Renal pelvis (tissue), 4 donors: ENCODE data around the gene PPP4R1. TPM values are rescaled to one million over a fixed set of nuclear protein-coding genes. Genes with fewer than 3 reads are reported as not detected.

Experiments used
- DNase-seq: peaks from one replicate; pipeline ENCODE4 v3.0.0-alpha.2; 2013
- polyA plus RNA-seq, 3 donors: library from polyadenylated mRNA; unstranded; fragments of 120-200 nt; gene quantifications; one replicate each; pipeline ENCODE4 v1.2.1, GENCODE V29; 2013; ENCODE audit not compliant: insufficient read length in 3 of 3

The PPP4R1 gene
- polyA plus RNA-seq, 3 donors = 82.3 to 96.2 (median 93.2) TPM

DNA sequence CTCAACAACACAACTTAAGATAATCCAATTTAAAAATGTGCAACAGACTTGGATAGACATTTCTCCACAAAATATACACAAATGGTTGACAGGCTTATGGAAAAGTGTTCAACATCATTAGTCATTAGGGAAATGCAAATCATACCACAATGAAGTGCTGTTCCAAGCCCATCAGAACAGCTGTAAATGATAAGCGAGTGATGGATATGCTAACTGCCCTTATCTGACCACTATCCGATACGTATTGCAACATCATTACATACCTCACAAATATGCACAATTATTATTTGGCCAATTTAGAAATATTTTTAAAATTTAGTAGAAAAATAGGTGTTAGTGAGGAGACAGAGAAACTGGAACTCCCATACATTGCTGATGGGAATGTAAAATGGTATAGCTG is 62.2 kb downstream of the PPP4R1 start:
- DNase-seq = no peak

GRCh38 chr18:9550429-9550828 is 63.9 kb downstream of the PPP4R1 start:
- DNase-seq = no peak

DNA sequence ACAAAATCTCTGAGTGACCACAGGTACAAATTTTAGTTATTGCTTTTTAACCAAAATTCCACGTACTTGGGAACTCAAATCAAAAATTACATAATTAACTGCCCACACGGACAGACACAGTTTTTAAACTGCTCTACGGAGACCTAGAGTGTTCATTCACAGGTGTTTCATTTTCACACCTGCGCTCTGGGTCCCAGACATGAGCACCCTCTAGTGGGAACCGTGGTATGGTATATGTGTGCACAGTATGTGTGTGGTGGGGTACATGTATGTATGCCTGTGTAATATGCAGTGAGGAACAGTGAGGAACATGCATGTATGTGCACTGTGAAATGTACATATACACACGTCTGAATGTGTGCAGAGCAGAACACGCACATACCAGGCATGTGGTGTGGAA is 65.0 kb downstream of the PPP4R1 start:
- no peak for DNase-seq

GRCh38 chr18:9547782-9548181 is 66.6 kb downstream of the PPP4R1 start:
- DNase-seq = no peak

DNA sequence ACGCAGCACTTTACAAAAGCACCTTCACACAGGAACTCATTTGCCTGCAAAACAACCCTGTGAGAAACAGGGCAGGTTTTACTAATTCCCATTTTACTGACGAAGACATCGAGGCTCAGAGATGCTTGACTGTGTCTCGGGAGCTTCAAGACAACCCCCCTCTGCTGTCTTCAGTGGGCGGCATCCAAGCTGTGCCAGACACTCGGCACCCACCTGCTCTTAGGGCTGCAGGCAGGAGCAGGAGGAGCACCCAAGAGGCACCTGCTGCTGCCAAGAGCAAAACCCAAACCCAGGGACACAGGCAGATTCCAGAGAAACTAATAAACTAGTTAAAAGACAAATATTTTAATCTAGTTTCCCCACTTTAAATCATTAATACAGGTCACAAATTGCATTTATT is 67.9 kb downstream of the PPP4R1 start:
- DNase-seq = no peak

DNA sequence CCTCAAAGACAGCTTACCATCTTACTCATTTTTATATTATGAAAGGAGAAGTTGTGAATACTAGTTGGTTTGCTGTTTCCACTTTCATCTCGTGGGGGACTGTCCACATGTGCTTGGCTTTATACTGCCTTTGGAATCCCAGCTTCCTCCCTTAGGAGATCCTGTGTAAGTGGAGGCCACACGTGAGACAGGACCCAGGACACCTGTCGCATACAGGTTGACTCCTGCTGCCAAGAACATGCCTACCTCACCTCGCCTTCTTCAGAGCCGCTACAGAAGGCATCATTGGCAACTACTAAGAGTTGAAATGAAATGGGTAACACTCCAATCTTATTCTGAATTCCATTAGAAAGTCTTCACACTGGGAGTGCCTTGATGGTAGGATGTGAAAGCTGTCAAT is 69.3 kb downstream of the PPP4R1 start:
- no peak for DNase-seq

- no peak for DNase-seq
These were observed 71.4 kb downstream of the PPP4R1 start for GRCh38 chr18:9542924-9543323.

GRCh38 chr18:9539938-9540337 is 74.4 kb downstream of the PPP4R1 start:
- DNase-seq = no peak

GRCh38 chr18:9539283-9539682 is 75.1 kb downstream of the PPP4R1 start:
- DNase-seq = no peak

DNA sequence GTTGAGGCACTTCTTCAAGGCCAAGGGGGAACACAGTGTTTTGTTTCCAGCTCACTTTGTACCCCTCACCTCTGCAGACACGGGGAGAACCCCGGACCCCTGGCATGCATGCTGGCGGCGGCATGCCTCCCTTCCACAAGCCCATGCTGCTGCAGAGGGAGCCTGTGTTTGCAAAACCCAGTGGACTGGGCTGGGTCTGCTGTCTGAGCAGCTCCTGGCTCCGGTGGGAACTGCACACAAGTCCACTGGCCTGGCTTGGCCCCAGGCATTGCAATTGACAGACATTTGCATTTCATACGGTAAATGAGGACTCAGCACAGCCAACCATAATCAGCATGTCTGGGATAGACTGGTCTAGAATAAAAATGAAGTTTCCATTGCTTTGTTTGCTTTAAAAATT is 76.7 kb downstream of the PPP4R1 start:
- DNase-seq = no peak

DNA sequence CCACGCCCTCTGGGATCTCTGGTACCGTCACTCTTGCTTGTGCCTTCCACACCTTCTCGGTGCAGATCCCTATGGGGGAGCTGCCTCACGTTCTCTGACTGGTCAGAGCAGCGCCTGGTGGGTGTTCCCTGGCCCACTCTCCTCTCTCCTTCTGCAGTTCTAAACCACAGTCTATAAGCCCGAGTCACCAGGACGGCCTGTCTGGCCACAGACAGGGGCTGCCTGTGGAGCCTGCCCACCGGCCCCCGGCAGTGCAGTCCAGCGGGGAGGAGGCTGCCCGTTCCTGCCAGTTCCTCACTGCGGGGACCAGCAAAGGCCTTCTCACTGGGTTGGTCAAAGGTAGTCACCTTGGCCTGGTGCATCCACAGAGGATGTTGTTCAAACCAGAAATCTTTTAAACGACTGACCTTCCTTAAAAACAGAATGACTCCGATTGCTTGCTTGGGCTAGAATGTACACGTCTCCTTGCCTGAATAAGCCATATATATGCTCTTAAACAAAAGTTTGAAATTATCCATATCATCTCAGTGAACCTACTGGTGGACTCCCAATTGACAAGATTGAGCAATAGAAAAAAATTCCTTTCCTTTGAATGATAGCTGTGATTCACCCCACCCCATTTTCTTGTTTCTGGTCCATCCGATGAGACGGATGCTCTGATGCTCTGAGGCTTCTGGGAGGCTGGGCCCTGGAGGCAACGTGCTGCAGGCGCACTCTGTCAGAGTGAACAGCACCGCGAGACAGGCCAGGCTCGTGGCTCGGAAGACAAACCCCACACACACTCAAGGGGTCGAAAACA is 77.8 kb downstream of the PPP4R1 start:
- DNase-seq = no peak

DNA sequence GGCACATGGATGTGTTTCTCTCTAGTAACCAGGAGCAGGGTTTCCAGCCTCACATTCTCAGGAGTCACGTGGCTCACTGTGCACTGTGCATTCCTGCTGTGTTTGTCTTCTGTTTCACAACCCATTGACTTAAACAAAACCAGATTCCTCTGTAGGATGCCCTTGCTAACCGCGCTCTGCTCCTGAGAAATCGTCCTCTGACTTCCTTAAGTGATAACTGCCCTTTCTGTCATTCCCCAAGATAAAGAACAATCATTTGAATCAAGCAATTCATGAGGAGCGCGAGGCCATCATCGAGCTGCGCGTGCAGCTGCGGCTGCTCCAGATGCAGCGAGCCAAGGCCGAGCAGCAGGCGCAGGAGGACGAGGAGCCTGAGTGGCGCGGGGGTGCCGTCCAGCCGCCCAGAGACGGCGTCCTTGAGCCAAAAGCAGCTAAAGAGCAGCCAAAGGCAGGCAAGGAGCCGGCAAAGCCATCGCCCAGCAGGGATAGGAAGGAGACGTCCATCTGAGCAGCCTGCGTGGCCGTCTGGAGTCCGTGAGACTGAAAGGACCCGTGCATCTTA is 78.8 kb downstream of the PPP4R1 start:
- DNase-seq = no peak

GRCh38 chr18:9534844-9535243 is 79.5 kb downstream of the PPP4R1 start:
- no peak for DNase-seq

DNA sequence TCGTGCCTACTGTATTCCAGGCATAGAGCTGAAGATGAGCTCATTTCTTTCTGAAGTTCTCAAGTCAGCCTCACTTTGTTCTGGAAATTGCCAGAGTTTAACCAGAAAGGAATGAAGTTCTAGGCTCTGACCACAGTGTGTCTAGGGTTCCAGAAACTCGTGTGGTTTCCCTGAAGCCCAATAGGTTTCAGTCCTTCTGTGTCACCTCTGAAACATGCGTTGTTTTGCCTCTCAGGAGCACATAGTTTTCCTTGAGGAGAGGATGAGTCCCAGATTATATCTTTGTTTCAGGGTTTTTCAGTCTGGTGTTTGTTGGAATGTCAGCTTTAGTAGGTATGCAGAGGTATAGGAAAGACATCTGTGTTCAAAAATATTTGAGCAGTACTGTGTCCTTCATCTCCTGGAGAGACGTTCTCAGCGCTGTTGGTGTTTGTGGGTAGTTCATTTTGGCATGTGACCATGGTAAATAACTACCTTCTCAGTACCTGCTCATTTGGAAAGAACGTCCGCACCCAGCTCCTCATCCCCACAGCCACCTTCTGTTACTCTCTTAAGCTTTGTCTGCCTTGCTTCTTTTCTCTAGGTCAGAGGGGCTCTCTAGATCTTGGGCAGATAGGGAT is 82.5 kb downstream of the PPP4R1 start:
- DNase-seq = no peak

GRCh38 chr18:9530226-9531009 is 83.9 kb downstream of the PPP4R1 start:
- no peak for DNase-seq

DNA sequence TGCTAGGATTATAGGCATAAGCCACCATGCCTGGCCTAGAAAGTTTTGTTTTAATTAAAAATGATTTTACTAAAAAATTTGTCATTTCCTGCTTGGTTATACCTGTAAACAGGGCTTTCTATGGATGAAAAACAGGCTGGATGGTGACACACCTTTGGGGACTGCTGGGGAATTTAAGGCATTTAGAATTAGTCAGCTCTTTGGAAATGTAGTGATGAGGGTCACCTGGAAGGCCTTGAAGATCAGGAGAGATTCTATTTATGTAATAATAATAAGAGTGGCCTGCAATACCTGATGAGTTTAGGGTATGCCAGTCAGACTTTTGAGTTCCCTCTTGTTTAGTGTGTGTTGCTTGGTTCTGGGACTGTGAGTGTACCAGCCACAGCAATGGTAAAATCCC is 87.9 kb downstream of the PPP4R1 start:
- no peak for DNase-seq

- DNase-seq = no peak
These were observed 91.4 kb downstream of the PPP4R1 start for GRCh38 chr18:9522952-9523351.

- DNase-seq = no peak
These were observed 92.6 kb downstream of the PPP4R1 start for GRCh38 chr18:9521770-9522169.

- DNase-seq = no peak
These were observed 93.7 kb downstream of the PPP4R1 start for GRCh38 chr18:9520666-9521065.

DNA sequence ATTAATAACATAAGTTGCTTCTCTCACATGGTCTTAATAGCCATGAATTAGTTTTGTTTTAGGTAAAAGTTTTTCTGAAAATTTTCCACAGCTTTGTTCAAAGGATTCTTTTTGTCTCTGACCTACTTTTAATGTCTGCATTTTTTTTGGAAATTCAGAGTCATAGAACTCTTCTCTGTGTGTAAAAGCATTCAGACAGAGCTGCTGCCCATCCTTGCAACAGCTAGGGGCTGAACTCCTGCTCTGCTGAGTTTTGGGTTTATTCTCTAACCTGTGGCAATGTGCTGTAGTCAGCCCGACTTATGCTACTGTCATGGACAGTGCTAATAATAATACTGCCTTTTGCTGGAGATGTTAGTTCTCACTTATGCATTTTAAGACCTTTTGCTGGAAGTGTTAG is 95.0 kb downstream of the PPP4R1 start:
- no peak for DNase-seq

DNA sequence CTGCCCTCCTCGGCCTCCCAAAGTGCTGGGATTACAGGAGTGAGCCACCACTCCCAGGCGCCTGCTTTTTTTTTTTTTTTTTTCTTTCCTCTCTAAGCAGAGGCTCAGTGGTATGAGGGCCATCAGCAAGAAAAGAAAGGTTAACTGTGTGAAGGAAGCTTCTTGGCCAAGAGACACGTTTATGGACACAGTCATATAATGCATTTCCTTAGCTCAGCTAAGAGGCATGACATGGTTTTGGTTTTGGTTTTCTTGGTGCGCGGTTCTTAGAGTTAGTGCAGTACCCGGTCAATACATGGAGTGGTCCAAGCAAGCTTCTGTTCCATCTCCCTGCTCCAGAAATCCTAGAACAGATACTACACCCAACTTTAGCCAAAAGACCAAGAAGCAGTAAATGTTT is 96.5 kb downstream of the PPP4R1 start:
- no peak for DNase-seq

- peak; percentile 33 for DNase-seq
These were observed 97.8 kb downstream of the PPP4R1 start for GRCh38 chr18:9516437-9517064.
